HepG2 (cell line): ENCODE results near the gene PPP1R13B.

Experiments
- ASH2L ChIP-seq: fragments of 300-600, 200-600 bp; sonication (generic); IDR thresholded peaks from 2 replicates; pipeline ENCODE4 v1.7.0; 2017; ENCODE audit warnings: low read depth, mild to moderate bottlenecking, moderate library complexity, mixed read lengths, low read length; ENCODE audit not compliant: insufficient read length
- KDM1A ChIP-seq: IDR thresholded peaks from 2 replicates; pipeline ENCODE4 v1.6.1; 2016; ENCODE audit warnings: missing compliant biosample characterization
- NCOA5 ChIP-seq: sonication (generic); formaldehyde crosslinking; IDR thresholded peaks from 2 replicates; pipeline ENCODE4 v1.4.0; 2020; ENCODE audit warnings: missing genetic modification reagents
- NFRKB ChIP-seq: fragments of 450-650 bp; IDR thresholded peaks from 2 replicates; pipeline ENCODE4 v1.6.1; 2017
- REXO4 ChIP-seq: sonication (generic); formaldehyde crosslinking; IDR thresholded peaks from 2 replicates; pipeline ENCODE4 v1.8.0; 2022; ENCODE audit warnings: missing genetic modification reagents, mild to moderate bottlenecking, borderline replicate concordance
- TARDBP ChIP-seq: sonication (generic); formaldehyde crosslinking; IDR thresholded peaks from 2 replicates; pipeline ENCODE4 v1.8.0; 2022; ENCODE audit warnings: mild to moderate bottlenecking, missing genetic modification reagents
- ZBTB21 ChIP-seq: sonication (generic); formaldehyde crosslinking; IDR thresholded peaks from 2 replicates; pipeline ENCODE4 v1.4.0; 2020; ENCODE audit warnings: missing genetic modification reagents
- TF ChIP-seq, protein P1 (sequence below): sonication (generic); formaldehyde crosslinking; IDR thresholded peaks from 2 replicates; pipeline ENCODE4 v1.5.1; 2020; ENCODE audit warnings: mild to moderate bottlenecking, missing genetic modification reagents, borderline replicate concordance
- TF ChIP-seq, protein P2 (sequence below): sonication (generic); formaldehyde crosslinking; conservative IDR thresholded peaks from 2 replicates; pipeline ENCODE4 v1.4.0; 2020; ENCODE audit warnings: missing genetic modification reagents
- TF ChIP-seq, protein P3 (sequence below): sonication (generic); formaldehyde crosslinking; IDR thresholded peaks from 2 replicates; pipeline ENCODE4 v1.9.0; 2021; ENCODE audit warnings: missing genetic modification reagents, mild to moderate bottlenecking, borderline replicate concordance

DNA sequence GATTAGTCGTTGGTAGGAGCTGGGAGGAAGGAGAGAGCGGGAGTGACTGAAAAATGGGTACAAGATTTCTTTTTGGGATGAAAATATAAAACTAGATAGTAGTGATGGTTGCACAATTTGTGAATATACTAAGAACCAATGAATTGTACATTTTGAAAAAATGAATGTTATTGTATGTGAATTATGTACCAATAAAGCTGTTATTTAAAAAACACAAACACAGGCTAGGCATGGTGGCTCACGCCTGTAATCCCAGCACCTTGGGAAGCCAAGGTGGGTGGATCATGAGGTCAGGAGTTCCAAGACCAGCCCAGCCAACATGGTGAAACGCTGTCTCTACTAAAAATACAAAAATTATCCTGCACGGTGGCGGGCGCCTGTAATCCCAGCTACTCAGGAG, 32.1 kb downstream of the PPP1R13B start:
- TF ChIP-seq, protein P1, sequence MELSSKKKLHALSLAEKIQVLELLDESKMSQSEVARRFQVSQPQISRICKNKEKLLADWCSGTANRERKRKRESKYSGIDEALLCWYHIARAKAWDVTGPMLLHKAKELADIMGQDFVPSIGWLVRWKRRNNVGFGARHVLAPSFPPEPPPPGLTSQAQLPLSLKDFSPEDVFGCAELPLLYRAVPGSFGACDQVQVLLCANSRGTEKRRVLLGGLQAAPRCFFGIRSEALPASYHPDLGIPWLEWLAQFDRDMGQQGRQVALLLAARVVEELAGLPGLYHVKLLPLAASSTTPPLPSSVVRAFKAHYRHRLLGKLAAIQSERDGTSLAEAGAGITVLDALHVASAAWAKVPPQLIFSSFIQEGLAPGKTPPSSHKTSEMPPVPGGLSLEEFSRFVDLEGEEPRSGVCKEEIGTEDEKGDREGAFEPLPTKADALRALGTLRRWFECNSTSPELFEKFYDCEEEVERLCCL (CRISPR knock-in tag), result no peak
- TF ChIP-seq ZBTB21 (CRISPR knock-in tag) (no peak), NFRKB (no peak), TARDBP (CRISPR knock-in tag) (no peak), ASH2L (no peak), KDM1A (CRISPR knock-in tag) (no peak), NCOA5 (CRISPR knock-in tag) (no peak), REXO4 (CRISPR knock-in tag) (no peak)
- TF ChIP-seq, protein P2, sequence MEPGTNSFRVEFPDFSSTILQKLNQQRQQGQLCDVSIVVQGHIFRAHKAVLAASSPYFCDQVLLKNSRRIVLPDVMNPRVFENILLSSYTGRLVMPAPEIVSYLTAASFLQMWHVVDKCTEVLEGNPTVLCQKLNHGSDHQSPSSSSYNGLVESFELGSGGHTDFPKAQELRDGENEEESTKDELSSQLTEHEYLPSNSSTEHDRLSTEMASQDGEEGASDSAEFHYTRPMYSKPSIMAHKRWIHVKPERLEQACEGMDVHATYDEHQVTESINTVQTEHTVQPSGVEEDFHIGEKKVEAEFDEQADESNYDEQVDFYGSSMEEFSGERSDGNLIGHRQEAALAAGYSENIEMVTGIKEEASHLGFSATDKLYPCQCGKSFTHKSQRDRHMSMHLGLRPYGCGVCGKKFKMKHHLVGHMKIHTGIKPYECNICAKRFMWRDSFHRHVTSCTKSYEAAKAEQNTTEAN (CRISPR knock-in tag), result no peak
- TF ChIP-seq, protein P3, sequence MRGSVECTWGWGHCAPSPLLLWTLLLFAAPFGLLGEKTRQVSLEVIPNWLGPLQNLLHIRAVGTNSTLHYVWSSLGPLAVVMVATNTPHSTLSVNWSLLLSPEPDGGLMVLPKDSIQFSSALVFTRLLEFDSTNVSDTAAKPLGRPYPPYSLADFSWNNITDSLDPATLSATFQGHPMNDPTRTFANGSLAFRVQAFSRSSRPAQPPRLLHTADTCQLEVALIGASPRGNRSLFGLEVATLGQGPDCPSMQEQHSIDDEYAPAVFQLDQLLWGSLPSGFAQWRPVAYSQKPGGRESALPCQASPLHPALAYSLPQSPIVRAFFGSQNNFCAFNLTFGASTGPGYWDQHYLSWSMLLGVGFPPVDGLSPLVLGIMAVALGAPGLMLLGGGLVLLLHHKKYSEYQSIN (CRISPR knock-in tag), result no peak
